Tibial artery (tissue), 4 donors: Measurements from ENCODE around the gene P2RY2.

Experiments used
- DNase-seq, 2 donors: peaks; one replicate each; pipeline ENCODE4 v3.0.0-alpha.2; 2019
- H3K27ac ChIP-seq, 2 donors: fragments of 200-600 bp; sonication (generic) in 1 of 2; 1 replicate in 1 of 2; 2 replicates in 1 of 2; pipeline ENCODE4 v1.5.1; 2018 to 2019; ENCODE audit warnings: mild to moderate bottlenecking in 1 of 2
- H3K27me3 ChIP-seq, 2 donors: fragments of 200-600 bp; sonication (generic) in 1 of 2; one replicate each; pipeline versions ENCODE4 v1.5.1 to v1.6.0; 2016 to 2019
- H3K36me3 ChIP-seq, 3 donors: fragments of 200-600 bp; sonication (generic) in 2 of 3; one replicate each; pipeline ENCODE4 v1.5.1; 2016 to 2019; ENCODE audit warnings: mild to moderate bottlenecking in 2 of 3
- H3K4me1 ChIP-seq, 4 donors: fragments of 200-600 bp; sonication (generic) in 2 of 4; 1 replicate in 3 of 4; 2 replicates in 1 of 4; pipeline ENCODE4 v1.5.1; 2016 to 2019
- H3K4me3 ChIP-seq, 2 donors: fragments of 200-600 bp; sonication (generic) in 1 of 2; 1 replicate in 1 of 2; 2 replicates in 1 of 2; pipeline ENCODE4 v1.5.1; 2018 to 2019; ENCODE audit warnings: mild to moderate bottlenecking in 2 of 2
- H3K9me3 ChIP-seq, 3 donors: fragments of 200-600 bp; sonication (generic) in 1 of 3; one replicate each; pipeline ENCODE4 v1.5.1; 2016 to 2019
- CTCF ChIP-seq, 2 experiments: fragments of 200-600 bp in 1 of 2; fragments of 450-650 bp in 1 of 2; IDR thresholded peaks; one replicate each; pipeline ENCODE4 v1.5.1; 2017 to 2019; ENCODE audit warnings: antibody characterized with exemption in 2 of 2, mild to moderate bottlenecking in 1 of 2, moderate library complexity in 1 of 2
- intact Hi-C: fragments of 100-400 bp; cut with DNase I; formaldehyde crosslinking; loops from one replicate; pipeline ENCODE4 v1.15.0; 2023; ENCODE audit warnings: low total_unique reads

Gene P2RY2

DNA sequence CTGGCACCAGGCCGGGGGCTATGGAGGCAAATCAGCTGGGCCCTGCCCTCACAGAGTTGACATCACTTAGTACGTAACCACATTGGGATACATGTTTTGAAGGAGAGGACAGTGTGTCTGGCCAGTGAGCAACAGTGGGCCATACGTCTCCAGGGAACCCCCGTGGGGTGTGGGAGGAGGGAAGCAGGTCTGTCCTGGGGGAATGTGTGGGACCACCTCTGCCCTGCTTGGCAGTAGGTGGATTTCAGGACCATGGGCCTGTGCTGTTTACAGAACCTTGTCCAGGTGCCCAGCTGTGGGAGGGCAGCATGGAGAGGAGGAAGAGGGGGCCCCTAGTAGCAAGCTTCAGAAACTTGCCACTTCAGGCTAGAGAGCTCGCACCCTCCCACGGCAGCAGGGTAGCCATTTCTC is 21.0 kb downstream of the P2RY2 start:
- H3K4me3 ChIP-seq = no peak overlapping the region
- no peaks in the 10 kb centered on the region for H3K27me3 ChIP-seq
- intact Hi-C loops = no loop called here
- peaks cover 0 to 49% (median 29%) of the 10 kb centered on the region in 4 donors for H3K4me1 ChIP-seq
- no peaks in the 10 kb centered on the region for H3K9me3 ChIP-seq
- H3K36me3 ChIP-seq = no peaks in the 10 kb centered on the region
- peak in 1 of 2 donors; percentile 49 for DNase-seq
- TF ChIP-seq CTCF (IDR thresholded peaks at IDR 0.05) = no peak
- H3K27ac ChIP-seq = no peak overlapping the region

- H3K9me3 ChIP-seq = no peaks in the 10 kb centered on the region
- no peak for TF ChIP-seq CTCF (IDR thresholded peaks at IDR 0.05)
- H3K27me3 ChIP-seq = no peaks in the 10 kb centered on the region
- no peaks in the 10 kb centered on the region for H3K36me3 ChIP-seq
- DNase-seq = no peak
- H3K4me1 ChIP-seq = peaks cover 0 to 49% (median 29%) of the 10 kb centered on the region in 4 donors
- H3K27ac ChIP-seq = peak overlapping the region in 1 of 2 donors; percentile 33
- H3K4me3 ChIP-seq = no peak overlapping the region
- intact Hi-C loops = no loop called here
Observed at GRCh38 chr11:73239571-73240189, 21.6 kb downstream of the P2RY2 start.

- TF ChIP-seq CTCF (IDR thresholded peaks at IDR 0.05) = no peak
- Histone ChIP-seq H3K27ac (peak overlapping the region; percentile 25 to 33), H3K36me3 (no peaks in the 10 kb centered on the region), H3K27me3 (no peaks in the 10 kb centered on the region), H3K4me1 (peaks cover 0 to 51% (median 29%) of the 10 kb centered on the region in 4 donors), H3K4me3 (no peak overlapping the region), H3K9me3 (no peaks in the 10 kb centered on the region)
- peak in 1 of 2 donors; percentile 86 for DNase-seq
- intact Hi-C loops = no loop called here
Observed at GRCh38 chr11:73240190-73240781, 22.2 kb downstream of the P2RY2 start.

GRCh38 chr11:73241300-73241699 is 23.2 kb downstream of the P2RY2 start:
- Histone ChIP-seq H3K27ac (no peak overlapping the region), H3K4me1 (peaks cover 0 to 62% (median 32%) of the 10 kb centered on the region in 4 donors), H3K9me3 (no peaks in the 10 kb centered on the region), H3K36me3 (no peaks in the 10 kb centered on the region), H3K4me3 (no peak overlapping the region), H3K27me3 (no peaks in the 10 kb centered on the region)
- intact Hi-C loops = no loop called here
- TF ChIP-seq CTCF (IDR thresholded peaks at IDR 0.05) = no peak
- DNase-seq = peak in 1 of 2 donors; percentile 21

GRCh38 chr11:73242251-73243092 is 24.4 kb downstream of the P2RY2 start:
- peak; percentile 52 to 86 for DNase-seq
- Histone ChIP-seq H3K27me3 (no peaks in the 10 kb centered on the region), H3K4me1 (peaks cover 0 to 61% (median 30%) of the 10 kb centered on the region in 4 donors), H3K9me3 (no peaks in the 10 kb centered on the region), H3K4me3 (peak overlapping the region in 1 of 2 donors; percentile 22), H3K36me3 (no peaks in the 10 kb centered on the region), H3K27ac (peak overlapping the region; percentile 2 to 36)
- peak; percentile 81 to 89 for TF ChIP-seq CTCF (IDR thresholded peaks at IDR 0.05)
- intact Hi-C loops = loop anchor here (1.0 kb wide), 1 partner anchor 63 kb away; no protein-coding TSS in a partner anchor
